Tongue (tissue), 2 donors: ENCODE results near the gene PGAP6. TPM values are rescaled to one million over a fixed set of nuclear protein-coding genes. Genes with fewer than 3 reads are reported as not detected.
"Not testable (repeated sequence)": the region's sequence is repeated elsewhere in the genome, so short reads cannot be mapped to it uniquely, and the experiment has no call there.

Source experiments
- DNase-seq: peaks from one replicate; pipeline ENCODE4 v3.0.0-alpha.2; 2015
- total RNA-seq: library from RNA; depleted of rRNA; stranded (reverse); fragments of >200 nt; gene quantifications from one replicate; pipeline ENCODE4 v1.2.3, GENCODE V29; 2014

Gene PGAP6
- total RNA-seq, 1 donor from 2014 or later = 29.6 TPM

DNA sequence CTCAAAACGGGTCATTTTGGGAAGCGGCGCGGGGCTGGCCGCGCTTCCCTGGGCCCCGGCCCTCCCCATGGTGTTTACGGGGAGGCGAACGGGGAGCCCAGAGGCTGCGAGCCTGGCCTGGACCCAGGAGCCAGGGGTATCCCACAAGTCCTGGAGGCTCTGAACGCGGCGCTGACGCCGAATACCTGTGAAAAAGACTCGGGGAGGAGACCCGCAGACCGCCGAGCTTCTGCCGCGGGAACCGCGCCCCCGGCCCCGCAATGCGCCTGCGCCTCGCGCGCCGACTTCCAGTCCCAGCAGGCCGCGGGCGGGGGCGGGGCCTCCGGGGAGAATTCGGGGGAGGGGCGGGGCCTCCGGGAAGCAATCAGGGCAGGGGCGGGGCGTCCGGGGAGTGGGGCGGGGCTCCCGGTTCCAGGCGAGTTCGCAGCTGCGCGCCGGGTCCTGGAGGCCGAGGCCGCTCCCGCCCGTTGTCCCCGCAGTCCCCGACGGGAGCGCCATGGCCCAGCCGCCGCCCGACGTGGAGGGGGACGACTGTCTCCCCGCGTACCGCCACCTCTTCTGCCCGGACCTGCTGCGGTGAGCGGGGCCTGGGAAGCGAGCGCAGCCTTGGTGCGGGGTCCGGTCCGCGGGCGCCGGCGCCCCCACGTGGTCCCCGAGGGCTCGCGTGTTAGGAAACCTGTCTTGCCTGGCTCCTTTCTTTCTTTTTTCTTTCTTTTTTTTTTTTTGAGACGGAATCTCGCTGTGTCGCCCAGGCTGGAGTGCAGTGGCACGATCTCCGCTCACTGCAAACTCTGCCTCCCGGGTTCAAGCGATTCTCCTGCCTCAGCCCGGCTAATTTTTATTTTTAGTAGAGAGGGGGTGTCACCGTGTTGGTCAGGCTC, 19.9 kb upstream of the PGAP6 start, which contains the start of gene DECR2:
TSS of gene DECR2 (plus strand) at position 418 of the 881 bp plus-strand sequence. CDS start at position 497, 79 bp downstream.
- peak; percentile 98 for DNase-seq

DNA sequence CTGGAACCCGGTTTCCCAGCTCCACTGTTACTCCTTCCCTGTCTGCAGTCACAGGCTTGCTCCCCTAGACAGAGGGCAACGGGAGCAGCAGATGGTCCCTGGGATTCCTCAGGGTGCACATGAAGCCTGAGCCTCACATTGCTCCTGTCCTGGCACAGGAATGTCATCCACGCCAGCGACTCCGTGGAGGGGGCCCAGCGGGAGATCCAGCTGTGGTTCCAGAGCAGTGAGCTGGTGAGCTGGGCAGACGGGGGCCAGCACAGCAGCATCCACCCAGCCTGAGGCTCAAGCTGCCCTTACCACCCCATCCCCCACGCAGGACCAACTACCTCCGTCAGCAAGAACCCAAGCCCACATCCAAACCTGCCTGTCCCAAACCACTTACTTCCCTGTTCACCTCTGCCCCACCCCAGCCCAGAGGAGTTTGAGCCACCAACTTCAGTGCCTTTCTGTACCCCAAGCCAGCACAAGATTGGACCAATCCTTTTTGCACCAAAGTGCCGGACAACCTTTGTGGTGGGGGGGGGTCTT, 18.3 kb upstream of the PGAP6 start:
- DNase-seq = no peak

DNA sequence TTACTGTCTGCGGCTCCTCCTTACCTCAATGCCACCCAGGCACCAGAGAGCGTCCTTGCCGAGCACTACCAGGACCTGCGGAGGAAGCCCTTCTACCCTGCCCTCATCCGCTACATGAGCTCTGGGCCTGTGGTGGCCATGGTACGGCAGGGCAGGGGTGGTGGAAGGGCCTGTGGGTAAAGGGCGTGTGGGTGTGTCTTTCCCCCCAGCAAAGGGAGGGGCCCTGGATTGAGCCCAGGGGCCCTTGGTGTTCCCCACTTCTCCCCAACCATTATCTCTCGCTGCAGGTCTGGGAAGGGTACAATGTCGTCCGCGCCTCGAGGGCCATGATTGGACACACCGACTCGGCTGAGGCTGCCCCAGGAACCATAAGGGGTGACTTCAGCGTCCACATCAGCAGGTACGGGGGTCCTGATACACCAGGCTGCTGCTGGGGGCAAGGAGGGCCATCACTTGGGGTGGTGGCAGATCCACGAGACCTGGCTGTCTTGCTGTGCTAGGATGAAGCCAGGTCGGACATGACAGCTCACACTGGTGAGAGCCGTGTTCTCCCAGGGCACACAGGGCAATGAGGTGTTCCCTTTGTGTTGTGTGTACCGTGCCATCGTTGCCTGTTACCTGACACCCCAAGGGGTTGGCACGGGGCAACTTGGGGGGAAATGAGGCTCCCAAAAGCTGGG, 17.7 kb upstream of the PGAP6 start:
- no peak for DNase-seq

DNA sequence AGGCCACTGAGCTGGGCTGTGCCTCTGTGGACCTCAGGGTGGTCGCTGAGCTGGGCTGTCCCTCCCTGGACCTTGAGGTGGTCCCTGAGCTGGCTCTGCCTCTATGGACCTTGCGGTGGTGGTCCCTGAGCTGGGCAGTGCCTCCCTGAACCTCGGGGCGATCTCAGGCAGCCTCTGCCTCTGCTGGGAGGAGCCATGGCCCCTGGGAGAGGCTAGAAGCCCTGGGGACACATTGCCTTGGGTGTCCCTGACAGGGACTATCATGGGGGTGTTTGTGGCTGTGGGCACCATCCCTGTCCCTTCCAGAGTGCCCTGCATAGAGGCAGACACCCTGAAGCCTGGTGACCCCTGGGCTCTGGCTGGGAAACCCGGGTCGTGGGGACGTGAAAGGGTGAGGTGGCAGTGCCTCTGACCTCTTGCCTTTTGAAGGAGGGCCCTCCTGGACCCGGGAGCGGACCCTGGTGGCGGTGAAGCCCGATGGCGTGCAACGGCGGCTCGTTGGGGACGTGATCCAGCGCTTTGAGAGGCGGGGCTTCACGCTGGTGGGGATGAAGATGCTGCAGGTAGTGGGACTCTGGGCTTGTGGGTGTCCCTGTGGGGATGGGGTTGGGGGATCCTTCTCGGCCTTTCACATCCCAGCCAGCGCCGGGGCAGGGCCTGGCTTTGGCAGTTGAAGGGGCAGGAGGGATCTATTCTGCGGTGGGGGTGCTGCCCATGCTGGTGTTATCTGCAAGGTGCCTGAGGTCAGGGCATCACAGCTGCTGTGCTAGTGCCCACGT, 17.0 kb upstream of the PGAP6 start:
- no peak for DNase-seq

DNA sequence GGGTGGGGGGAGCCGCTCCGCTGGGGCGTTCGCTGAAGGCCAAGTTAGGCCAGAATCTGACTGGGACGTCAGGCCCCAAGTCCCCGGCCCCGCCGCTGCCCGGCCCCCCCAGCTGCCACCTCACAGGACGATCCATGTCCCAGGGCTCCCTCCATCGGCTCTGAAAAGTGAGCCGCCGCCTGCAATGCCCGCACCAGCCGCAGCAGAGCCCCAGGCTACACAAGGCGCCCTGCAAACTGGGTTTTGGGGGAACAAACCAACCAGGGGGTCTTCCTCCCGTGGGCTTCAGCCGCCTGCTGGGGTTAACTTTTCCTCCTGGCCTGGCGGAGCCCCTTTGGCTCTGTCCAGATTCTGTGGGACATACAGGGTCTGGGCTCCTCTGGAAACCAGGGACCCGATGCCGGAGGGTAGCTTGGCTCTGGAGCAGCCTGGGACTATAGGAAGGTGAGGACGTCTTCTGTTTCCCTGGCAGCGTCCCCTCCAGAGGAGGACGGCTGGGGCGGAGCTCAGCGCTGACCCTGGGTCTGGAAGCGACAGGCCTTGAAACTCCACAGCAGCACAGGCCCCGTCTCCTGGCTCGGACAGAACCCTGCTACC, 16.1 kb upstream of the PGAP6 start:
- DNase-seq = peak; percentile 81

DNA sequence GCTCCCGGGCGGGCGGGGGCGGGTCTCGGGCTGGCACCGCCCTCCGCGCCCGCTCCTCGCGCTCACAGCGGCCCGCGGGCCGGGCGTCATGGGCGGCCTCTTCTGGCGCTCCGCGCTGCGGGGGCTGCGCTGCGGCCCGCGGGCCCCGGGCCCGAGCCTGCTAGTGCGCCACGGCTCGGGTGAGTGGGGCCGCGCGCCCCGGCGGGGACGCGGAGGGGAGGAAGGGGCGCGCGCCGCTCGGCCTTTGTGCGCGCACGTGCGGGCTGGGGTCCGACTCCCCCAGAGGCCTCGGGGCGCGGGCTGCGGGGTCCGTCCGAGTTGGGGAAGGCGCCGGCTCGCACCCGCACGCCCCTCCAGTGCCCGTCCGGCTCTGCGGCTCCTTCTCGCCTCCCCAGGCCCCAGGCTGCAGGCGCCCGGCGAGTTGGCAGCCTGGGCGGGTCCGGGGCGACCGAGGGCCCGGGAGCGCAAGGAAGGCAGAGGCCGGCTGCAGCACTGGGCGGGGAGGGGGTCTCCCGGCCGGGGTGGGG, 15.4 kb upstream of the PGAP6 start, which contains the start of gene NME4:
TSS of gene NME4 (plus strand) at position 65 of the 527 bp plus-strand sequence. CDS start at position 89, 24 bp downstream.
- DNase-seq = peak; percentile 63

DNA sequence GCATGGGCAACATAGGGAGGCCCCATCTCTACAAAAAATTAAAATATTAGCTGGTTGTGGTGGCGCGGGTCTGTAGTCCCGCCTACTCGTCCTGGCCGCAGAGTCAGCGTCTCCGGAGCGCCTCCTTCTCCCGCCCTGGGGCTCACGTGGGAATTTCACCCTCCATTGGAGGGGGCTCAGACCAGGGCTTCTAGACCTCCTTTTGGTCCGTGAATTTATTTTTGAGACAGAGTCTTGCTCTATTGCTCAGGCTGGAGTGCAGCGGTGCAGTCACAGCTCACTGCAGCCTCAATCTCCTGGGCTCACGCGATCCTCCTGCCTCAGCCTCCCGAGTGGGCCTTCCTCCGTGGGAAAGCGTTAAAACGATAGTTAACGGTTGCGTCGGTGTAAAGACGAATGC, 14.8 kb upstream of the PGAP6 start:
- peak; percentile 75 for DNase-seq

DNA sequence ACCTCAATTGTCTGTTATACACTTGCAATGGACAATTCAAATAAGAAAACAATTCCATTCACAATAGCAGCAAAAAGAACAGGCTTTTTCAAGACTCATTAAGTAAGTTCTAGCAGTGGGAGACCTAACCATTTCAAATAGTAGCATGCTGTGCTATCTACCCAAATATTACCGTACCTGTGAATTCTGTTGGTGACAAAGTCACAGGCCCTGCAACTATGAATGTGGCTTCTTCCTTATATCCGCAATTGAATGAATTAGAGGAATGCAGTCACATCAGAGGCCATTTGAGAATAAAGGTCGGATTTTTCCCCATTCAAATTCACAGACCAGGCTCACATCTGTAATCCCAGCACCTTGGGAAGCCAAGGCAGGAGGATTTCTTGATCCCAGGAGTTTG, 14.4 kb upstream of the PGAP6 start:
- no peak for DNase-seq

DNA sequence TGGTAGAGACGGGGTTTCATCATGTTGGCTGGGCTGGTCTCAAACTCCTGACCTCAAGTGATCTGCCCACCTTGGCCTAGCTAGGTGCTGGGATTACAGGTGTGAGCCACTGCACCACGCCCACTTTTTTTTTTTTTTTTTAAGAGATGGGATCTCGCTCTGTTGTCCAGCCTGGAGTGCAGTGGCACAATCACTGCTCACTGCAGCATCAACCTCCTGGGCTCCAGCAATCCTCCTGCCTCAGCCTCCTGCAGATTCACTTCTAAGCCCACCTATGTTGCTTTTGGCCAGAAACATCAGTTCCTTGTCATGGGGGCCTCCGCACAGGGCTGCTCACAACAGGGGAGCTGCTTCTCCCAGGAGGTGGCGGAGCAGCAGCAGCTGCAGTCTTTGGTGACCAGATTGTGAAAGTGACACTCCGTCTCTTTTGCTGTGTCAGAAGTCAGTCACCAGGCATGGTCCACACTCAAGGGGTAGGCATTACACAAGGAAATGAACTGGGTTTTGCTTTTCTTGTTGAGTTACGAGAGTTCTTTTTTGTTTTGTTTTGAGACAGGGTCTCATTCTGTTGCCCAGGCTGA, 10.8 kb upstream of the PGAP6 start:
- DNase-seq = no peak

DNA sequence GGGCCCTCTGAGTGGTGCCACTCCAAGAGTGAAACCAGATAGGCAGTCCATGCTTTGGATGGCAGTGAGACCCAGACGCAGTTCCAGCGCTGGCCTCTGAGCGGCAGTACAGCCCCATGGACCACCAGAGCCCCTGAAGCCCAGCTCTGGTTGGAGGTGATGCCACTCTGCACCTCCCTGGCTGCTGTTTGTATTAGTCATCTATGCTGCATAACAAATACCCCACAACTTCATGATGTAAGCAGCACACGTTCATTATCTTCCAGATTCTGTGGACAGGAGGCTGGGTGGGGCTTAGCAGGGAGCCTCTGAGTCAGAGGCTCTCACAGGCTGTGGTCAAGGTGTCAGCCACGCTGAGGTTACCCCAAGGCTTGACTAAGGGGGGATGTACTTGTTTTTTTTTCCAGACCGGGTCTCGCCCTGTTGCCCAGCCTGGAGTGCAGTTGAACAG, 10.1 kb upstream of the PGAP6 start:
- peak; percentile 61 for DNase-seq

DNA sequence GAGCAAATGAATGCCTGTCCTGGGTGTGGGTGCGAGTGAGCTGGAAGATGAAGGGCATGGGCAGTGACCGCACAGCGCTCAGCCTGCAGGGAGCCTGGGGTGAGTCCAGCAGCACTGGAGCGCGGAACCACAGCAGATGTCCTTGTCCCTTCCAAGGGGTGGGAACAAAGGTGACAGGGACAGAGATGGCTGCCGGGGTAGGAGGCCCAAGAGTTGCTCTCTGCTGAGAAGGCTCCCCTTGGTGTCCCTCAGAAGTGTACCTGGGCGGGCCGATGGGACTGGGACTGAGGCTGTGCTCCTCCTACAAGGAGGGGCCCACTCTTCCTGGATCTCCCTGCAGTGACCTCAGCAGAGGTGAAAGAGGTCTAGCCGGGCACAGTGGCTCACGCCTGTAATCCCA, 7.6 kb upstream of the PGAP6 start:
- DNase-seq = no peak

DNA sequence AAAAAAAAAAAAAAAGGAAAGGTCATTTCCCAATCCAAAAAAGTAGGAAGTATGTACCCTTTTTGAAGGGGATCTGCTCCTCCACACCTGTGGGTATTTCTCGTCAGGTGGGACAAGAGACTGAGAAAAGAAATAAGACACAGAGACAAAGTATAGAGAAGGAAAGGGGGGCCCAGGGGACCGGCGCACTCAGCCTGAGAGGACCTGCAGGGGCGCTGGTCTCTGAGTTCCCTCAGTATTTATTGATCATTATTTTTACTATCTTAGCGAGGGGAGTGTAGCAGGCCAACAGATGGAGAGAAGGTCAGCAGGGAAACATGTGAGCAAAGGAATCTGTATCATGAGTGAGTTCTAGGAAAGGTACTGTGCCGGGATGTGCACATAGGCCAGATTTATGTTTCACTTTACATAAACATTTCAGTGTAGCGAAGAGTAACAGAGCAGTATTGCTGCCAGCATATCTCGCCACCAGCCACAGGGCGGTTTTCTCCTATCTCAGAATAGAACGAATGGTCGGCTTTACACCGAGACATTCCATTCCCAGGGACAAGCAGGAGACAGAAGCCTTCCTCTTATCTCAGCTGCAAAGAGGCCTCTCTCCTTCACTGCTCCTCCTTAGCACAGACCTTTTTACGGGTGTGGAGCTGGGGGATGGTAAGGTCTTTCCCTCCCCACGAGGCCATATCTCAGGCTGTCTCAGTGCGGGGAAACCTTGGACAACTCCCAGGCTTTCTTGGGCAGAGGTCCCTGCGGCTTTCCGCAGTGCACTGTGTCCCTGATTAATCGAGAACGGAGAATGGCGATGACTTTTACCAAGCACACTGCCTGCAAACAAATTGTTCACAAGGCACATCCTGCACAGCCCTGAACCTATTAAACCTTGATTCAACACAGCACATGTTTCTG, 6.2 kb upstream of the PGAP6 start:
- DNase-seq = not testable (repeated sequence)

DNA sequence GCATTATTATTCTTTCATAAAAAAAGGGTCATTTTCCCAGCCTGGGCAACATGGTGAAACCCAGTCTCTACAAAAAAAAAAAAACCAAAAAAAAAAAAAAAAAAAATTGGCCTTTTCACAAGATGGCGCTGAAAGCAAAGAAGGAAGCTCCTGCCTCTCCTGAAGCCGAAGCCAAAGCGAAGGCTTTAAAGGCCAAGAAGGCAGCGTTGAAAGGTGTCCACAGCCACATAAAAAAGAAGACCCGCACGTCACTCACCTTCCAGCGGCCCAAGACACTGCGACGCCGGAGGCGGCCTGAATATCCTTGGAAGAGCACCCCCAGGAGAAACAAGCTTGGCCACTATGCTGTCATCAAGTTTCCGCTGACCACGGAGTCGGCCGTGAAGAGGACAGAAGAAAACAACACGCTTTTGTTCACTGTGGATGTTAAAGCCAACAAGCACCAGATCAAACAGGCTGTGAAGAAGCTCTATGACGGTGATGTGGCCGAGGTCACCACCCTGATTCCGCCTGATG, 4.9 kb upstream of the PGAP6 start:
- DNase-seq = no peak

DNA sequence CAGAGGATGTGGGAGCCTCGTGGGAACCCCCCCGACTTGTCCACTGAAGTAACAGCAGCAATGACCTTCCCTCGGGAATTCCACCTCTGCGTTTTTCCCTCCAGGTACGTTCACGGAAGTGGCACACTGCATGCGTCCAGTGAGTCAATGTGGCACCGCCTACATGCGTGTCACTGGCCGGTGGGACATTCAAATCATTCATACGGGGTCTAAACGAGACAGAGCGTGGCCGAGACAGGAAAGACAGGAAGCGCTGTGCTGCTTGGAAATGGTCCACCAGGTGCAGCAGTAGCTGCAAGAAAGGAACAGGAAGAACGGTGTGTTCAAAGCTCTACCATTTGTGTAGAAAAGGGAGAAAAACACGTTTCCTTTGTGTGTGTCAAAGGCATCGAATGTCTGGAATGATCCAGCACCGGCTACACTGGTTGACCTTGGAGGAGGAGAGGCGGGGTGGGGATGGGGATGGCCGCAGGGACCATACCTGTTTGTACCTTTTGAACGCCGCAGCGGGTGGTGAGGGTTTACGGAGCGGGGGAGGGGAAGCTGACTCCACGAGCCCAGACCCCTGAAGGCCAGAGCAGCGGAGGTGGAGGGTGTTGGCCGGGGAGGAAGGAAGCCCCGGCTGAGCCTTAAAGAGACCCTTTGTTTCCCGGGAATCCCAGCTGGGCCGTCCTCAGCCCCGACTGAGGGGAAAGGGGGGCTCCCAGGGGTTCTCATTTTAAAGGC, 1.7 kb upstream of the PGAP6 start:
- DNase-seq = no peak

DNA sequence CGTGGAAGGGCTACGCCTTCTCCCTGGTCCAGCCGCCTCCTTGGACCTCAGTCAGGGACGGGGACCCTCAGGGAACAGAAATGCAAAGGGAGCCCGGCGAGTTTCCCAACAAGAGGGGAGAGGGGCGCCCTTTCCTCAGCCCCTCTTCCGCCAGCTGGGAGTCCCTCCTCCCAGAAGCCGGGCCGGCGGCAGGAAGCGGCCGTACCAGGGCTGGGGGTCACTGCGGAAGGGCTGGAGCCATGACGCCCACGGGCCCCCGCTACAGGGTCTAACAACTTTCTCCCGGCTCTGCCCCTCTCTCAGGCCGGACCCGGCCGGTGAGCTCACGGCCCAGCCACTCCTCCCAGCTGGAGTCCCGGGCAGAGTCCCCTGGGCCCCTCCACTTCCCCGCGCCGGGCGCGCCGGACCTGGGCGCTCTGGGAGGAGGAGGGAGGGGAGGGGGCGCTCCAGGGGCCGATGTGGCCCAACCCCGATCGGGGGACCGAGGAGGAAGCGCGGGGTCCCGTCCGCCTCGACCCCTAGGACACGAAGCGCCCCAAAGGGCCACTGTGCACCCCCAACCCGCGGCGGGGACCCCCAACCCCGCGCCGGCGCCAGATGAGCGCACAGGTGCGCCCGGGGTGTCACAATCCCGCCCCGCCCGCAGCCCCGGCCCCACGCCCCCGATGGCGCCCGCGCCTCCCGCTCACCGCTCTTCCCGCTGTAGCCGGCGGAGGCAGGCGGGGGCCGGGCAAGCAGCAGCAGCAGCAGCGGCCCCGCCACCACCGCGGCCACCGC, 578 bp downstream of the PGAP6 start:
- no peak for DNase-seq

DNA sequence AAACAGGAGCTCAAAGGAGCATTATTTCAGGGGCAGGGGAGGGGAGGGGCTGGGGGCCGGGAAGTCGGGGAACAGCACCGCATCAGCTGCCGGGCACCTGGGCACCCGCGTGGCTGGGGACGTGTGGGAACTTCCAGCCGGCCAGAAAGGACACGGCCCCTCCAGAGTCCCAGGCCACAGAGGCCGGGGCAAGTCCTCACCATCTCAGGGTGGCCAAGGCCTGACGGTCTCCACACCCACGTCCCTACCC, 1.1 kb downstream of the PGAP6 start:
- DNase-seq = no peak

DNA sequence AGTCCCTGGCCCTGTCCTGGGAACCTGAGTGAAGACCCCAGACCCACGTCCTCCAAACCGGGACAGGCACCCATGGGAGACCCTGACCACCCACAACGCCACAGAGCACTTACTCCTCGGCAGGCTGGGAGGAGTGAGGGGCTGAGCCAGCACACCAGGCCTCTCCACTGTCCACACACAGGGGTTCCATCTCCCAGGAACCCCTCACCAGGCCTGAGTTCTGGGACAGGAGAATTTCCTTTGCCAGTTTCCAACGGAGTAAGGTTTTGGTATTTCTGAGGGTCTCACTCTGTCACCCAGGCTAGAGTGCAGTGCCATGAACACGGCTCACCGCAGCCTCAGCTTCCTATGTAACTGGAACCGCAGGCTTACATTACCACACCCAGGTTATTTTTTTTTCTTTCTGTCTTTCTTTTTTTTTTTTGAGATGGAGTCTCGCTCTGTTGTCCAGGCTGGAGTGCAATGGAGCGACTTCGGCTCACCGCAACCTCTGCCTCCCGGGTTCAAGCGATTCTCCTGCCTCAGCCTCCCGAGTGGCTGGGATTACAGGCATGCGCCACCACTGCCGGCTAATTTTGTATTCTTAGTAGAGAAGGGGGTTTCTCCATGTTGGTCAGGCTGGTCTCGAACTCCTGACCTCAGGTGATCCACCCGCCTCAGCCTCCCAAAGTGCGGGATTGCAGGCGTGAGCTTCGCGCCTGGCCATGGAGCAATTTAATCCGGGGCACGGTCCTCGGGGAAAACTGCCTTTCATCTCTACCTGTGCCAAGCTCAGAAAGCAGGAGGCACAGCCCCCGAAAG, 1.6 kb downstream of the PGAP6 start:
- no peak for DNase-seq
